HepG2 (cell line): ENCODE data around the gene HES7. TPM values are rescaled to one million over a fixed set of nuclear protein-coding genes. Genes with fewer than 3 reads are reported as not detected.

Experiments
- AGO1 ChIP-seq: fragments of 200-400 bp; formaldehyde crosslinking; IDR thresholded peaks from 2 replicates; pipeline ENCODE4 v1.6.1; 2017; ENCODE audit warnings: mild to moderate bottlenecking, low read depth, low read length, moderate library complexity; ENCODE audit not compliant: poor library complexity, severe bottlenecking
- AHR ChIP-seq: IDR thresholded peaks from 2 replicates; pipeline ENCODE4 v1.6.1; 2018; ENCODE audit warnings: missing genetic modification reagents, missing compliant biosample characterization
- ARNT2 ChIP-seq: sonication (generic); formaldehyde crosslinking; IDR thresholded peaks from 2 replicates; pipeline ENCODE4 v1.8.0; 2022; ENCODE audit warnings: mild to moderate bottlenecking, low read depth, missing genetic modification reagents, moderate library complexity
- CBFB ChIP-seq: sonication (generic); formaldehyde crosslinking; IDR thresholded peaks from 2 replicates; pipeline ENCODE4 v1.4.0; 2020; ENCODE audit warnings: missing genetic modification reagents
- CHCHD3 ChIP-seq: sonication (generic); formaldehyde crosslinking; IDR thresholded peaks from 2 replicates; pipeline ENCODE4 v1.8.0; 2022; ENCODE audit warnings: mild to moderate bottlenecking, missing genetic modification reagents, moderate library complexity
- FLYWCH1 ChIP-seq: sonication (generic); formaldehyde crosslinking; IDR thresholded peaks from 2 replicates; pipeline ENCODE4 v1.8.1; 2023; ENCODE audit warnings: mild to moderate bottlenecking, missing genetic modification reagents
- FOXK2 ChIP-seq: fragments of 450-650 bp; IDR thresholded peaks from 2 replicates; pipeline ENCODE4 v1.6.1; 2016
- HDAC6 ChIP-seq: fragments of 200-600 bp; sonication (generic); IDR thresholded peaks from 2 replicates; pipeline ENCODE4 v1.7.0; 2017; ENCODE audit warnings: mild to moderate bottlenecking, antibody characterized with exemption, low read length, low read depth
- HNF1A ChIP-seq, 2 experiments: sonication (generic) in 1 of 2; formaldehyde crosslinking in 1 of 2; IDR thresholded peaks; 2 replicates each; pipeline versions ENCODE4 v1.4.0 to v1.6.1; 2016 to 2020; ENCODE audit warnings: borderline replicate concordance in 1 of 2, low read depth in 1 of 2, mild to moderate bottlenecking in 1 of 2, missing genetic modification reagents in 1 of 2
- HOXA9 ChIP-seq: sonication (generic); formaldehyde crosslinking; IDR thresholded peaks from 2 replicates; pipeline ENCODE4 v1.8.1; 2022; ENCODE audit warnings: missing genetic modification reagents, mild to moderate bottlenecking, moderate library complexity, borderline replicate concordance
- KAT8 ChIP-seq: IDR thresholded peaks from 2 replicates; pipeline ENCODE4 v1.6.1; 2016; ENCODE audit warnings: missing genetic modification reagents, missing compliant biosample characterization
- KDM5A ChIP-seq: fragments of 200-600 bp; sonication (generic); IDR thresholded peaks from 2 replicates; pipeline ENCODE4 v1.7.0; 2018; ENCODE audit warnings: antibody characterized with exemption, mild to moderate bottlenecking, low read length, borderline replicate concordance
- PLRG1 ChIP-seq: fragments of 450-650 bp; conservative IDR thresholded peaks from 2 replicates; pipeline ENCODE4 v1.6.1; 2016
- PTBP1 ChIP-seq: fragments of 200-400 bp; formaldehyde crosslinking; IDR thresholded peaks from 2 replicates; pipeline ENCODE4 v1.6.1; 2018; ENCODE audit warnings: low read length, low read depth; ENCODE audit not compliant: poor library complexity, severe bottlenecking
- RBM22 ChIP-seq: fragments of 200-400 bp; formaldehyde crosslinking; optimal IDR thresholded peaks from 2 replicates; pipeline ENCODE3; 2017; ENCODE audit warnings: mild to moderate bottlenecking, low read length, moderate library complexity
- SMARCC2 ChIP-seq: fragments of 450-650 bp; IDR thresholded peaks from 2 replicates; pipeline ENCODE4 v1.6.1; 2017; ENCODE audit warnings: antibody characterized with exemption, mild to moderate bottlenecking
- SMARCE1 ChIP-seq: fragments of 450-650 bp; IDR thresholded peaks from 2 replicates; pipeline ENCODE4 v1.6.1; 2017; ENCODE audit warnings: borderline replicate concordance
- SOX5 ChIP-seq: IDR thresholded peaks from 2 replicates; pipeline ENCODE4 v1.6.1; 2016; ENCODE audit warnings: borderline replicate concordance
- TBP ChIP-seq: sonication (generic); formaldehyde crosslinking; IDR thresholded peaks from 2 replicates; pipeline ENCODE4 v1.5.0; 2020; ENCODE audit warnings: missing genetic modification reagents
- TEAD2 ChIP-seq: sonication (generic); formaldehyde crosslinking; IDR thresholded peaks from 2 replicates; pipeline ENCODE4 v1.9.0; 2021; ENCODE audit warnings: missing genetic modification reagents
- ZKSCAN5 ChIP-seq: sonication (generic); formaldehyde crosslinking; IDR thresholded peaks from 2 replicates; pipeline ENCODE4 v1.5.1; 2020; ENCODE audit warnings: mild to moderate bottlenecking, missing genetic modification reagents
- ZNF251 ChIP-seq: sonication (generic); formaldehyde crosslinking; IDR thresholded peaks from 2 replicates; pipeline ENCODE4 v1.9.0; 2021; ENCODE audit warnings: mild to moderate bottlenecking, missing genetic modification reagents
- ZNF329 ChIP-seq: sonication (generic); formaldehyde crosslinking; IDR thresholded peaks from 2 replicates; pipeline ENCODE4 v1.9.0; 2021; ENCODE audit warnings: low read depth, mild to moderate bottlenecking, missing genetic modification reagents
- ZNF414 ChIP-seq: sonication (generic); formaldehyde crosslinking; IDR thresholded peaks from 2 replicates; pipeline ENCODE4 v1.5.0; 2020; ENCODE audit warnings: missing genetic modification reagents
- ZNF530 ChIP-seq: sonication (generic); formaldehyde crosslinking; IDR thresholded peaks from 2 replicates; pipeline ENCODE4 v1.5.0; 2020; ENCODE audit warnings: low read depth, mild to moderate bottlenecking, missing genetic modification reagents
- ZNF543 ChIP-seq: sonication (generic); formaldehyde crosslinking; IDR thresholded peaks from 2 replicates; pipeline ENCODE4 v1.4.0; 2020; ENCODE audit warnings: mild to moderate bottlenecking, missing genetic modification reagents
- ZNF614 ChIP-seq: IDR thresholded peaks from 2 replicates; pipeline ENCODE4 v1.6.1; 2018; ENCODE audit warnings: missing biosample characterization, missing genetic modification reagents, inconsistent platforms, borderline replicate concordance
- ZNF768 ChIP-seq: sonication (generic); formaldehyde crosslinking; IDR thresholded peaks from 2 replicates; pipeline ENCODE4 v1.4.0; 2020; ENCODE audit warnings: missing genetic modification reagents
- polyA plus RNA-seq, 8 experiments: library from polyadenylated mRNA; depleted of rRNA in 3 of 8; stranded (reverse) in 7 of 8; unstranded in 1 of 8; fragments of >200 nt; fragmentation: Illumina TruSeq in 4 of 8; extraction: Trizol in 4 of 8; gene quantifications; 2 replicates each; pipeline versions ENCODE4 v1.2.1 to v1.2.3, GENCODE V29; 2011 to 2016; ENCODE audit warnings: low read depth in 4 of 8, missing spikeins in 1 of 8, mixed read lengths in 1 of 8; ENCODE audit not compliant: insufficient read depth in 1 of 8
- total RNA-seq, 5 experiments: library from RNA; depleted of rRNA; stranded (reverse); fragments of >200 nt; fragmentation: Illumina TruSeq; extraction: Trizol; gene quantifications; 2 replicates each; pipeline ENCODE4 v1.2.3, GENCODE V29; 2016; ENCODE audit warnings: low read depth in 1 of 5

The HES7 gene
- total and polyA plus RNA-seq, 2 of the 13 experiments (the other 11 are each of a cell fraction or from before 2014, with no cell fraction given) = not detected

GRCh38 chr17:8138672-8139371 is 14.9 kb upstream of the HES7 start (continued):
- peak; percentile 62; the same call in 1 of the 2 replicates for TF ChIP-seq ZNF768 (CRISPR knock-in tag)
- peak; percentile 75; the same call in 1 of the 2 replicates for TF ChIP-seq SOX5 (CRISPR knock-in tag)
- TF ChIP-seq HNF1A (IDR thresholded peaks at IDR 0.05; ENCODE audit: low read depth) = 0 out of 2 replicates have a peak, but pooled peaks have one; percentile 14
- peak; percentile 64; the same call in 1 of the 2 replicates for TF ChIP-seq HNF1A (CRISPR knock-in tag; IDR thresholded peaks at IDR 0.05; ENCODE audit: borderline replicate concordance)
- TF ChIP-seq CBFB (CRISPR knock-in tag) = 0 out of 2 replicates have a peak, but pooled peaks have one; percentile 38
- TF ChIP-seq HDAC6 = no peak
- no peak for TF ChIP-seq PLRG1
- peak; percentile 72; the same call in 1 of the 2 replicates for TF ChIP-seq KDM5A
- no peak for TF ChIP-seq RBM22
- 0 out of 2 replicates have a peak, but pooled peaks have one; percentile 40 for TF ChIP-seq FLYWCH1 (CRISPR knock-in tag)
- TF ChIP-seq TEAD2 = no peak
- 0 out of 2 replicates have a peak, but pooled peaks have one; percentile 14 for TF ChIP-seq FOXK2
- TF ChIP-seq SMARCE1 = no peak
- TF ChIP-seq ZNF414 = no peak
- no peak for TF ChIP-seq CHCHD3 (CRISPR knock-in tag)
- TF ChIP-seq ZNF329 = peak; percentile 78; the same call in 1 of the 2 replicates
- TF ChIP-seq TBP (CRISPR knock-in tag) = no peak
- TF ChIP-seq ZNF251 (CRISPR knock-in tag) = no peak
- no peak for TF ChIP-seq ZKSCAN5 (CRISPR knock-in tag)
- TF ChIP-seq SMARCC2 = no peak
- no peak for TF ChIP-seq AGO1
- peak; percentile 72; the same call in 1 of the 2 replicates for TF ChIP-seq ZNF614 (CRISPR knock-in tag)
- peak; percentile 73; the same call in 1 of the 2 replicates for TF ChIP-seq ARNT2 (CRISPR knock-in tag)
- no peak for TF ChIP-seq HOXA9 (CRISPR knock-in tag)
- TF ChIP-seq PTBP1 = no peak
- TF ChIP-seq ZNF530 (CRISPR knock-in tag) = no peak
- peak; percentile 75 for TF ChIP-seq KAT8
- peak; percentile 82; the same call in 1 of the 2 replicates for TF ChIP-seq ZNF543 (CRISPR knock-in tag)
- TF ChIP-seq AHR = no peak; the same call in 1 of the 2 replicates
